ENCODE data around the gene TMEM167B.

The TMEM167B gene

DNA sequence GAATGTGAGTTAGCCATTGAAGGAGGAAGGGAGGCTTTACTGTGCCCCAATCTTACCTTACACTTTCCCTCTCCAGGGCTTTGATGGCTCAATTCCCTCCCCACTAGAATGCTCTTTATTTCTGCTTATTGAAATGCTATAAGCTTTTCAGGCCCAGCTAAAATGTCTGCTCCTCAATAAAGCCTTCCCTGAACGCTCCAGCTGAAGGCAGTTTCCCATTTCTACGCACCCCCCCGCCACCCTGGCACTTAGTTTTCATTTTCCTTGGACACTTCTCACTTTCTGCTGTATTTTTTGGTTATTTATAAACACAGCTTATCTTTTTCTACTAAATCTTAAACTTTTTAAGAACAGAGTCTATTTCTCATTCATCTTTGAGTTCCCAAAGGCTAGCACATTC lies 7.1 kb upstream of the TMEM167B start:
- DNase-seq: no peak

- DNase-seq: no peak
Measured at GRCh38 chr1:109083923-109084322, 6.6 kb upstream of the TMEM167B start.

GRCh38 chr1:109084563-109085517 lies 5.7 kb upstream of the TMEM167B start:
- DNase-seq: no peak

GRCh38 chr1:109089242-109090015 lies 1.1 kb upstream of the TMEM167B start:
- peak; percentile 80 for DNase-seq

GRCh38 chr1:109091078-109091838 lies 694 bp downstream of the TMEM167B start:
- DNase-seq: peak; percentile 5

- DNase-seq: no peak
Measured at GRCh38 chr1:109091839-109092193, 1.3 kb downstream of the TMEM167B start.

DNA sequence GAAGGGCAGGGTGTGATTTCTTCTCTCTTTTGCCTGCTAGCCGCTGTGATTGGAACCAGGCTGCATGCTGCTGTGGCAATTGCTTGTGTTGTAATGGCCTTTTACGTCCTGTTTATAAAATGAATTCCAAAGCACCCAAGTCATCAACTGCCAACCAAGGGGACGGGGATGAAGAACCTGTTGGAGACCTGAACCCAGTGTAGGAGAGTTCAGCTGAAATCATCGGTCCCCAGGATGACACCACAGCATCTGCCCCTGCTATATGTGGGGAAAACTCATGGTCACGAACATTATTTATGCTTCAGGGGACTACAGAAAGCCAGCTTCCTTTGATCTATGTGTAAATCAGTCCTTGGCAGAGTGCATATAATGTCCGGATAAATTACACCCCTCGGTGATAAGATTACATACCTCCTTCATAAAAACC lies 3.8 kb downstream of the TMEM167B start:
- DNase-seq: no peak

DNA sequence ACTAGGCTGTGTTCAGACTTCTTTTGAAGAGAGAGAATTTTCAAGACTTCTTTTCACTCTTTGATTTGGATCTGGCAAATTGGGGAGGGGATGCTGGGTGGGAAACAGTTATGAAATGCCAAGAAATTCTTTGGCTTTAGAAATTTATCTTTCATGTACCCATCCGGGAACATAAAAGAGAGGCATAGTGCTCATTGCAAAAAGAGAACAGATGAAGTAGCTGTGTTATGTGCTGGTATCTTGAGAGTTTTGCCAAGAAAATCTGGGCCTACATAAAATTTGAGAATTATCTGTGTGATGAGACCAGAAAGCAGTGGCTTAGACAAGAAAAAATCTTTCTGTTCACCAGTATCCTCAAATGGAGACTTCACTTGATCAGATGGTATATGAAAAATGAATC lies 4.3 kb downstream of the TMEM167B start:
- no peak for DNase-seq

GRCh38 chr1:109095631-109096030 lies 5.1 kb downstream of the TMEM167B start:
- DNase-seq: no peak

DNA sequence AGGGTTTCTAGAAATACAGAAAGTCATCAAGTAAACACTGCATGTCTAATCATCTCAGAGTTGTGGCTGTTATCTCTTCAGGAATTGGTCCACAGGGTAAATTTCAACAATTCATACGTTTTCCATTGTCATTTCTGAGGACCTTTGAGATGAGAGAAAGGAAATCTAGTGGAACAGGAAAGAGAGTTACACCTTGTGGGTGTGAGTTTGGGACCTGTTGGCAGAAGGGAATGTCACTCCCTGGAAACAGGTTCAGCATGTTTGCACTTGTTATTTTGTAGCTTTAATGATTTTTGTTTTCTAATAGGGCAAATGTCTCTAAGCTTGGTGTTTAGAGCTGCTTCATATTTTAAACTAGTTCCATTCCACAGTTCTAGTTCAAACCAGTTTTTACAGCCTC lies 5.6 kb downstream of the TMEM167B start:
- DNase-seq: no peak

DNA sequence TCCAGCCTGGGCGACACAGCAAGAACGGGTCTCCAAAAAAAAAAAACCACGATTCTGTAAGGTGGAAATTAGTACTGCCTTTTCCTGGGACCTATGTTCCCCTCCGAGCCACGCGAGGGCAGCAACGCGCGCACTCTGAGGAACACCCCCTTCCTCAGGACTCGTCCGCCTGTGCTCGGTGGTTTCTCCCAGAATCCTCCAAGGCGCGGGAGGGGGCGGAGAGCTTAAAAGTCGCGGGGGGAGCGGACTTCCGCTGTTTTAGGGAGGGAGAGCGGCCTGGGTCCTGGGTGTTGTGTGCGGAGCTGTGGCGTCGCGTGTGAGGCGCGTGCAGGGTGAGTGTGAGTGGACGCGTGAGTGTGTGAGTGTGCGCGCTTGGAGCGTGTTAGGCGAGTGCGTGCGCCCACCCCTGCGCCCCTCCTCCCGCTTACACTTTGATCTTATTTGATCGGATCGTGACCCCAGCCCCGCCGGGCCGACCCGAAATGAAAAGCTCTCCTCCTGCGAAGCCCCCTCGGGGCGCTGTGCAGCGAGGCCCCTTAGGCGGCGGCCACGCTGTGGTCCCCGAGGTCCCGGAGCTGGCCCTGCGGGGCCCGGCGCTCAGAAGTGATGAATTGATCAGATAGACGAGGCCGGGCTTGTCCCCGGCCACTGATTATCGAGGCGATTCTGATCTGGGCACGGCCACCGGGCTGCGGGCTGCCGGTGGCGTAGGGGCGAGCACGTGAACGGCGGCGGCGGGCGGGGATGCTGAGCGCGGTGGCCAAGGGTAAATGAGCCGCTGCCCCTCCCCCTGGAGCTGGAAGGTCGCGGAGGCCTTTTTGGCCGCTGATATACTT lies 9.6 kb downstream of the TMEM167B start:
- DNase-seq: peak; percentile 98

- DNase-seq: no peak
Measured at GRCh38 chr1:109104364-109105151, 14.0 kb downstream of the TMEM167B start.

- DNase-seq: no peak
Measured at GRCh38 chr1:109105881-109106280, 15.3 kb downstream of the TMEM167B start.

- DNase-seq: no peak
Measured at GRCh38 chr1:109107785-109108184, 17.2 kb downstream of the TMEM167B start.

GRCh38 chr1:109109906-109110305 lies 19.3 kb downstream of the TMEM167B start:
- no peak for DNase-seq

DNA sequence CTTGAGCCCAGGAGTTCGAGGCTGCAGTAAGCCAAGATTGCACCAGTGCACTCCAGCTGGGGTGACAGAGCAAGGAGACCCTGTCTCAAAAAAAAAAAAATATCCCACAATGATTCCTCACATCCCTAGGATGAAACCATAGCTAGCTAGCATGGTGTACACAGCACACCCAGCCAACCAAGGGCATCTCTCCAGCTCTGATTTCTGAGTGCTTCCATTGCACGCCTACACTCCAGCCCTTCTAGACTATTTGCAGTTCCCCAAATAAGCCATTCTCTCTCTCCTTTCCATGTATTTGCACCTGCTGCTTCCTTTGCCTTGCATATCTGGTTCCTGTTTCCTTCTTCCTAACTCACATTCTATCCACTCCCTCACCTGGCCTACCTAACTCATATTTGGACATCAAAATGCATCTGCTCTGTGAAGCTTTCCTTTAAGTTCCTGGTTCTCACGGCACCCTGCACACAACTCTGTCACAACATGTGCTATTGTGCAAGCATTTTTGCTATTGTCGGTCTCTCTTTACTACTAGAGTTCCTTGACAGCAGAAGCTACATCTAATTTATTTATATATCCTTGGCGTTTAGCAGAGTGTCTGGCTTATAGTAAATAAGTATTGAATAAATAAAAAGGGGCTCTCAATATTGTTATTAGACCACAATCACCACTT lies 21.0 kb downstream of the TMEM167B start:
- DNase-seq: no peak

- no peak for DNase-seq
Measured at GRCh38 chr1:109112056-109112651, 21.6 kb downstream of the TMEM167B start.

GRCh38 chr1:109112652-109113285 lies 22.2 kb downstream of the TMEM167B start:
- peak; percentile 95 for DNase-seq

GRCh38 chr1:109113590-109114341 lies 23.2 kb downstream of the TMEM167B start, which contains the start of gene ELAPOR1:
TSS of gene ELAPOR1 (plus strand) at chr1:109114115. CDS start at chr1:109114184, 69 bp downstream.
- DNase-seq: peak; percentile 50
